HepG2 (cell line): Measurements from ENCODE around the gene JAKMIP2.

ENCODE experiments used
- CREM ChIP-seq, 2 experiments: sonication (generic) in 1 of 2; formaldehyde crosslinking in 1 of 2; IDR thresholded peaks; 2 replicates each; pipeline versions ENCODE4 v1.4.0 to v1.6.1; 2016 to 2020; ENCODE audit warnings: antibody characterized with exemption in 1 of 2, mild to moderate bottlenecking in 1 of 2, missing genetic modification reagents in 1 of 2
- CTCF ChIP-seq: sonication (generic); formaldehyde crosslinking; IDR thresholded peaks from 2 replicates; pipeline ENCODE4 v1.5.0; 2020; ENCODE audit warnings: mild to moderate bottlenecking, missing genetic modification reagents, moderate library complexity
- EP300 ChIP-seq, 3 experiments: sonication (generic) in 1 of 3; formaldehyde crosslinking in 1 of 3; IDR thresholded peaks; 2 replicates each; pipeline versions ENCODE4 v1.5.1 to v1.6.1; 2011 to 2020; ENCODE audit warnings: low read depth in 2 of 3, low read length in 2 of 3, borderline replicate concordance in 1 of 3, improper control_type of control experiment in 1 of 3, mild to moderate bottlenecking in 1 of 3, missing genetic modification reagents in 1 of 3, moderate library complexity in 1 of 3
- HNRNPH1 ChIP-seq: fragments of 200-400 bp; formaldehyde crosslinking; optimal IDR thresholded peaks from 2 replicates; pipeline ENCODE3; 2017; ENCODE audit warnings: mild to moderate bottlenecking, low read depth, low read length
- KLF13 ChIP-seq: sonication (generic); formaldehyde crosslinking; IDR thresholded peaks from 2 replicates; pipeline ENCODE4 v1.4.0; 2020; ENCODE audit warnings: mild to moderate bottlenecking, missing genetic modification reagents
- NFYB ChIP-seq: sonication (generic); formaldehyde crosslinking; IDR thresholded peaks from 2 replicates; pipeline ENCODE4 v1.4.0; 2020; ENCODE audit warnings: missing genetic modification reagents
- NKX3-1 ChIP-seq: sonication (generic); formaldehyde crosslinking; IDR thresholded peaks from 2 replicates; pipeline ENCODE4 v1.5.0; 2020; ENCODE audit warnings: missing genetic modification reagents
- SMC3 ChIP-seq: IDR thresholded peaks from 2 replicates; pipeline ENCODE4 v1.6.1; 2011; ENCODE audit warnings: low read length, improper control_type of control experiment

DNA sequence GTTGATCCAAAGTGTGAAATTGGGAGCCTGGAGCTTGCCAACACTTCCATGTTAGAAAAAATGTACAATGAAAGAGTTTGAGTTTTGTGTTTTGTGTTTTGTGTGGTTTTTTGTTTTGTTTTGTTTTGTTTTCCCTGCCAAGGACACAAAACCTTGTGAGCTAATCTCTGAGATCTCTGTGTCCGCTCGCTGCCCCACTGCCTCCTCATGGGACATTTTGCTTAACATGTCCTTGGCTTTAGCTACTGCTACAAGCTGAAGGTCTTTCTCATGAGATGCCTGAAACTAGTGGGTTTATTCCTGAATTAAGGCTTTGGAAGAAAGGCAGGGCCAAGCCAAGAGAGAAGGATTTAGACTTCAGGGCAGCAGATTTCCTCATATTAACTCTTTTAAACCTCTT, 7.3 kb upstream of the JAKMIP2 start:
- no peak for TF ChIP-seq SMC3
- no peak for TF ChIP-seq CTCF (CRISPR knock-in tag)
- TF ChIP-seq HNRNPH1, result no peak
- TF ChIP-seq KLF13 (CRISPR knock-in tag), result no peak
- no peak for TF ChIP-seq NFYB (CRISPR knock-in tag)
- no peak for TF ChIP-seq CREM (IDR thresholded peaks at IDR 0.05)
- TF ChIP-seq CREM (CRISPR knock-in tag; IDR thresholded peaks at IDR 0.05), result no peak
- TF ChIP-seq NKX3-1, result no peak
- TF ChIP-seq EP300 (IDR thresholded peaks at IDR 0.05; ENCODE audit: low read depth in 2 of 2, low read length in 2 of 2), result no peak
- TF ChIP-seq EP300 (CRISPR knock-in tag; IDR thresholded peaks at IDR 0.05; ENCODE audit: borderline replicate concordance), result no peak
